ENCODE results near the gene LBHD2. TPM values are rescaled to one million over a fixed set of nuclear protein-coding genes. Genes with fewer than 3 reads are reported as not detected.
"Not testable (repeated sequence)": the region's sequence is repeated elsewhere in the genome, so short reads cannot be mapped to it uniquely, and the experiment has no call there.

LBHD2 gene
- polyA plus RNA-seq, 3 donors from 2014 or later = not detected

- Mint-ChIP-seq H3K9me3 (no peaks in the 10 kb centered on the region), H3K4me3 (no peak overlapping the region), H3K27me3 (ENCODE audit: low read depth in 3 of 3) (peaks cover 0 to 1% (median 0%) of the 10 kb centered on the region in 3 donors), H3K4me1 (peaks cover 0 to 2% of the 10 kb centered on the region in 2 donors), H3K36me3 (no peaks in the 10 kb centered on the region), H3K27ac (no peak overlapping the region)
- DNase-seq = no peak
Measured at GRCh38 chr14:103109535-103110441, 25.8 kb downstream of the LBHD2 start.

GRCh38 chr14:103110681-103111231, 26.7 kb downstream of the LBHD2 start:
- H3K9me3 Mint-ChIP-seq = no peaks in the 10 kb centered on the region
- H3K36me3 Mint-ChIP-seq = no peaks in the 10 kb centered on the region
- H3K4me1 Mint-ChIP-seq = peaks cover 3 to 6% of the 10 kb centered on the region in 2 donors
- no peak overlapping the region for H3K4me3 Mint-ChIP-seq
- no peak for DNase-seq
- H3K27ac Mint-ChIP-seq = no peak overlapping the region
- H3K27me3 Mint-ChIP-seq (ENCODE audit: low read depth in 3 of 3) = peaks cover 0 to 4% (median 1%) of the 10 kb centered on the region in 3 donors

- H3K27ac Mint-ChIP-seq = no peak overlapping the region
- peaks cover 0 to 4% (median 1%) of the 10 kb centered on the region in 3 donors for H3K27me3 Mint-ChIP-seq (ENCODE audit: low read depth in 3 of 3)
- DNase-seq = no peak
- H3K4me3 Mint-ChIP-seq = no peak overlapping the region
- no peaks in the 10 kb centered on the region for H3K9me3 Mint-ChIP-seq
- H3K36me3 Mint-ChIP-seq = no peaks in the 10 kb centered on the region
- H3K4me1 Mint-ChIP-seq = peaks cover 3 to 6% of the 10 kb centered on the region in 2 donors
Measured at GRCh38 chr14:103111232-103111868, 27.3 kb downstream of the LBHD2 start.

GRCh38 chr14:103112400-103113243, 28.6 kb downstream of the LBHD2 start:
- no peak for DNase-seq
- Mint-ChIP-seq H3K9me3 (no peaks in the 10 kb centered on the region), H3K27ac (no peak overlapping the region), H3K27me3 (ENCODE audit: low read depth in 3 of 3) (peaks cover 0 to 4% (median 1%) of the 10 kb centered on the region in 3 donors), H3K4me3 (no peak overlapping the region), H3K36me3 (no peaks in the 10 kb centered on the region), H3K4me1 (peaks cover 3 to 6% of the 10 kb centered on the region in 2 donors)

GRCh38 chr14:103113303-103113702, 29.3 kb downstream of the LBHD2 start:
- H3K9me3 Mint-ChIP-seq = no peaks in the 10 kb centered on the region
- no peak overlapping the region for H3K4me3 Mint-ChIP-seq
- no peaks in the 10 kb centered on the region for H3K36me3 Mint-ChIP-seq
- no peak overlapping the region for H3K27ac Mint-ChIP-seq
- peaks cover 3 to 6% of the 10 kb centered on the region in 2 donors for H3K4me1 Mint-ChIP-seq
- no peak for DNase-seq
- peaks cover 0 to 4% (median 1%) of the 10 kb centered on the region in 3 donors for H3K27me3 Mint-ChIP-seq (ENCODE audit: low read depth in 3 of 3)

GRCh38 chr14:103113774-103114173, 29.8 kb downstream of the LBHD2 start:
- Mint-ChIP-seq H3K9me3 (no peaks in the 10 kb centered on the region), H3K36me3 (no peaks in the 10 kb centered on the region), H3K4me3 (no peak overlapping the region), H3K27ac (no peak overlapping the region), H3K4me1 (peaks cover 3 to 6% of the 10 kb centered on the region in 2 donors), H3K27me3 (ENCODE audit: low read depth in 3 of 3) (peaks cover 0 to 4% (median 1%) of the 10 kb centered on the region in 3 donors)
- no peak for DNase-seq

GRCh38 chr14:103115086-103115679, 31.2 kb downstream of the LBHD2 start:
- not testable (repeated sequence) for H3K9me3 Mint-ChIP-seq; DNase-seq; H3K27me3 Mint-ChIP-seq (ENCODE audit: low read depth in 3 of 3); H3K36me3 Mint-ChIP-seq; H3K4me1 Mint-ChIP-seq
- peak overlapping the region in 4 of 5 donors; percentile 1 to 76 (median 58) for H3K4me3 Mint-ChIP-seq
- H3K27ac Mint-ChIP-seq = peak overlapping the region in 1 of 6 donors; percentile 26

GRCh38 chr14:103115845-103116572, 32.0 kb downstream of the LBHD2 start:
- Mint-ChIP-seq H3K27me3 (ENCODE audit: low read depth in 3 of 3) (peaks cover 0 to 5% (median 4%) of the 10 kb centered on the region in 3 donors), H3K4me1 (peaks cover 3 to 6% of the 10 kb centered on the region in 2 donors), H3K9me3 (no peaks in the 10 kb centered on the region), H3K27ac (no peak overlapping the region), H3K4me3 (peak overlapping the region in 1 of 5 donors; percentile 17), H3K36me3 (no peaks in the 10 kb centered on the region)
- DNase-seq = no peak

GRCh38 chr14:103116636-103117035, 32.6 kb downstream of the LBHD2 start:
- H3K27ac Mint-ChIP-seq = no peak overlapping the region
- no peak for DNase-seq
- peaks cover 2 to 5% (median 4%) of the 10 kb centered on the region in 3 donors for H3K27me3 Mint-ChIP-seq (ENCODE audit: low read depth in 3 of 3)
- no peak overlapping the region for H3K4me3 Mint-ChIP-seq
- H3K9me3 Mint-ChIP-seq = no peaks in the 10 kb centered on the region
- peaks cover 3 to 6% of the 10 kb centered on the region in 2 donors for H3K4me1 Mint-ChIP-seq
- H3K36me3 Mint-ChIP-seq = no peaks in the 10 kb centered on the region

- H3K27ac Mint-ChIP-seq = not testable (repeated sequence)
Measured at GRCh38 chr14:103117499-103117898, 33.5 kb downstream of the LBHD2 start.

GRCh38 chr14:103118018-103118662, 34.1 kb downstream of the LBHD2 start:
- Mint-ChIP-seq H3K4me1 (peaks cover 3 to 6% of the 10 kb centered on the region in 2 donors), H3K4me3 (no peak overlapping the region), H3K36me3 (no peaks in the 10 kb centered on the region), H3K27ac (no peak overlapping the region), H3K9me3 (no peaks in the 10 kb centered on the region), H3K27me3 (ENCODE audit: low read depth in 3 of 3) (peaks cover 4 to 5% (median 5%) of the 10 kb centered on the region in 3 donors)
- DNase-seq = no peak

More at GRCh38 chr14:103117499-103117898, 33.5 kb downstream of the LBHD2 start:
- H3K4me1 Mint-ChIP-seq; DNase-seq; H3K9me3 Mint-ChIP-seq; H3K27me3 Mint-ChIP-seq (ENCODE audit: low read depth in 3 of 3); H3K4me3 Mint-ChIP-seq; H3K36me3 Mint-ChIP-seq: not testable (repeated sequence)

All from immature natural killer cell (primary cell).